ENCODE measurements around the gene ALOXE3.

The ALOXE3 gene

DNA sequence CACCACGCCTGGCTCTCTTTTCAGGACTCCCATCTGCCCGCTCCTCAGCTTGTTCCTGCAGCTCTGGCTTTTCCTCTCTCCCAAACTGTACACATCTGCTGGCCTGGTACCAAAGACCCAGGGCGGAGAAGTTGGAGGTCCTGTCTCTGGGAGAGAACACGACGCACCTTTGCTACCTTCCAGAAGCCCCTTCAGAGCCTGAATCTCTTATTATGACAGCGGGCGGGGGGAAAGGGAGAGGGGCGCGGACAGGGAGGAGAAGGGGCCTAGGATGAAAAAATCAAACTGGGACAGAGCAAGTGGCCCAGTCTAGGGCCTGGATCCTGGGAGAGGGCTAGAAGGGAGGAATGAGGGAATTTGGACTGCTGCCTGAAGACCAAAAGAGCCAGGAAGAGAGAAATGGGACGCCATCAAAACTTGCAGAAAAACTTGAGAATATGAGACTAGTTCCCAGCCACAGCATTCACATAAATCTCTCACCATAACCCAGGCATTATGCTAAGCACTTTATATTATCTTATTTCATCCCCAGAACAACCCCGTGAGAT lies 36.4 kb upstream of the ALOXE3 start:
- in situ Hi-C loops (cut with MboI; ENCODE audit: low sequenced_read_pairs): no loop called here

DNA sequence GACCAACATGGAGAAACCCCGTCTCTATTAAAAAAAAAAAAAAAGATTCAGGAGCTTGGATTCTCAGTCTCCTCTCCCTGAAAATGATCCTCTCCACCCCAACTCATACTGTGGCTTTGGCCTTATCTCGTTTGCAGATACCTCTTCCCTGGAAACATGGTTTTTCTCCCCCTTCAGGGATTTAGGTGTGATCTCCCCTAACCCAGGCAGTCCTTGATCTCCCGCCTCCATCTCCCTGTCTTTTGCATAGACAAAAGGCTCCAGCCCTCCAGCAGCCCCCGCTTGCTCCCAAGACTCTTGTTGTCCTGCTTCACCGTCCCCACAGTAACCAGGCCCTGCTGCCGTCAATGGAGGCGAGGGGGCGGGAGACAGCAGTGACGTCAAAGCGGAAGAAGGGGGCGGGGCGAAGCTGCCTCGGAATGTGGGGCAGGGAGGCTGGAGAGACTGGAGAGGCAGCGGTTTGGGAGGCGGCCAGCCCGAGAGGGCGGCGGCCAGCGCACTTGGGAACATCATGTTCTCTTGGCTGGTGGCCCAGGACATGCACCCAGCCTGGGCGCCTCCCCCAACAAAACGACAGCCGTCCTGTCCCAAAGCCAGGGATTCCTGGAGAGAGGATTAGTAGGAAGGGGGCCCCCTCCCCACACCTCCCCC lies 35.8 kb upstream of the ALOXE3 start:
- in situ Hi-C loops (cut with MboI; ENCODE audit: low sequenced_read_pairs): no loop called here

DNA sequence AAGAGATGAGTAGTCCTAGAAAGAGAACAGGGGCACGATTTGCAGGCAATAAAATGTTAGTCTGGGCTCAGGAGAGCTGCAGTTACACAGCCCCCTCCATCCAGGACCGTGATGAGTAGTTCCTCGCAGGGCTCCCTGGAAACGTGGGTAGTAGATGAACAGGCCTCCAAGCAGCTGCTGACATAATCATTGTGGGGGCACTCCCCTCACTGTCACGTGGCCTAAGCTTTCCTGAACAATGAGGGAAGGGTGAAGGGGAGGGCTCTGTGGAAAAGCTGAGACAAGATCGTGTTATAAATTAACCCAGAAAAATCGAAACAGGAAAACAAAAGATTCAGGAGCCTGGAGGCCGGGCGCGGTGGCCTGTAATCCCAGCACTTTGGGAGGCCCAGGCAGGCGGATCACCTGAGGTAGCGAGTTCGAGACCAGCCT lies 35.2 kb upstream of the ALOXE3 start:
- in situ Hi-C loops (cut with MboI; ENCODE audit: low sequenced_read_pairs): no loop called here

DNA sequence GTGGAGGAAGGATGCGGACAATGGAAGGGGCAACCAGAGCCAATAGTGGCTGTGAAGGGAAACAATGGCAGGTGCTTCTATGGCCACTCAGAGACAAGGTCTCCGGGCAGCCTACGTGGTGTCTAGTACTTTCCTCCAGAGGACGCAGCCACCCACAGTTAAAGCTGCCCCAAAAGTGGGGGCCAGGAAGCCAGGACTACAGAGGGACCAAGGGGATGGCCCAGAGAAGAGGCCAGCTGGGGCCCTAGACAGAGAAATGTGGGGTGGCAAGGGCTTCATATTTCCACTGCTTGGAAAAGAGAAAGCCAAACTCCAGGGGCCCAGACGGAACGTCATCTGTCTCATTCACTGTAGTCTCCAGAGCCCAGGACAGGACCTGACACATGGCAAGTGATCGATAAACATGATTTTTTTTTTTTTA lies 34.7 kb upstream of the ALOXE3 start:
- in situ Hi-C loops (cut with MboI; ENCODE audit: low sequenced_read_pairs): no loop called here

DNA sequence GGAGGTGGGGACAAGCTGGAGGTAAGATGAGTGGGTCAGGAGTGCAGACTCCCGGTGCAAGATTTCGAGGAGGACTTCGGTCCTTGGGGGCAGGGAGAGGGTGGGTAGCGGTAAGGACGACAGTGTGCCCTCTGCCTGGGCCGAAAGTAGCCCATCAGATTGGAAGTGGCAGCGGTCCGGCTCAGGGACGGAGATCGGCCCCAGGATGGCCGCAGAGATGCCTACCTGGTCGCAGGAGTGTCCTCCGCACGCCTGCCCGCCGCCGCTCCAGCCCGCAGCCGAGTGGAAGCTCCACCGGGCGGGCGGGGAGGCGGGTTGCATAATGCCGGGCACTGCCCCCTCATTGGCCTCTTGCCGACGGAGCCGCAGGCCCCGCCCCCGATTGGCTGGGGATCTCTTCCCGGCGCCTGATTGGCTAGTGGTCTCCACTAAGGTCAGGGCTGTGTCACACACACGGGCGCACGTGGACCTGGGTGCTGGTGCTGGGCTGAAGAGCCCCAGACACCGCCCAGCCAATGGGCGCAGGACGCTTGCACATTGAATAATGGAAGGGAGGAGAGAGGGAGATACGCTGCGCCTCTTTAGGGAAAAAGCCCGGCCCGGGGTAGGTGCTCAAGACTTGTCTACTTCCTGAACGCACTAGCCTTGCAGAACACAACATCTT lies 33.9 kb upstream of the ALOXE3 start, which contains the start of gene PER1:
TSS of gene PER1 (minus strand) at position 293 of the 664 bp plus-strand sequence. CDS start 1,698 bp downstream, outside the sequence.
- in situ Hi-C loops (cut with MboI; ENCODE audit: low sequenced_read_pairs): no loop called here

DNA sequence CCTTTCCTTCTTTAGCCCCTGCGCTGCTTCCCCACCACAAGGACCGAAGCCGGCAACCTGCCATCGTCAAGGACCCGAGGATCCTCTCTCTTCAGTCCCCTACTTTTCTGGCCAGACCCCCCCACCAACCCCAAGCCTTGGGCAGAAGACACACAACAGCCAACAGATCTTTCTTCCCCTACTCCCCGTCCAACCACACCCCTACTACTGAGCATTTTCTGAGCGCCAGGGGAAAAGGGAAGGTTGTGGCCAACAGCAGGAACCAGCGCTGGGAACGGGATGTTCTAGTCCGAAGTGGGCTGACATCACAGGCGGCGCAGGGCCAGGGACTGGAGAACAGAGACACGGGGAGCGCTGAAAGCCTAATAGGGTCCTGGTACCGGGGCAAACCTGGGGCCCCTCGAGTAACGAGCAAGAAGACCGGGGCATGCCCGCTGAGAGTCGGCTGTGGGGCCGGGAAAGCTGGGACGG lies 33.4 kb upstream of the ALOXE3 start:
- in situ Hi-C loops (cut with MboI; ENCODE audit: low sequenced_read_pairs): no loop called here

DNA sequence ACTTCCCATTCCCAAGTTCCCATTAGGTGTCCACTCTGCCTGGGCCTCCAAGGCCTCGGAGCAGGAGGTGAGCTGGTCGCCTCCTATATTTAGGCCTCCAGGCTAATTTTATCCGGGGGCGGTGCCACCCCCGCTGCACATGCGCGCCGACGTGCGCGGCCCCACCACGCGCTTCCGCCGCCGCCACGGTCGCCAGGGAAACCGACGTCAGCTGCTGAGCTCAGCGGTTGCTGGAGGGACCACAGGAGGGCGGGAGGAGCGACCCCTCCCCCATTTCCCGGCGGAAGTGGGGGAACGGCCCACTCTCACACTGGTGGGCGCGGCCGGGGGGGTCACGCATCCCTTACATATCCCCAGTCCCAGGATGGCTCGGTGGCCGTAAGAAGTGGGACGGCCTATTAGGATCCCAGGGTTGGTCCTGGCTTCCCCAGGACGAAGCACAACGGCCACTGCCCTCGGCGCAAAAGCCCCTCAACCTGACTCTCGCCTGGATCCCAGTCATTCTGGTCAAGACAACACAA lies 32.9 kb upstream of the ALOXE3 start:
- in situ Hi-C loops (cut with MboI; ENCODE audit: low sequenced_read_pairs): no loop called here

DNA sequence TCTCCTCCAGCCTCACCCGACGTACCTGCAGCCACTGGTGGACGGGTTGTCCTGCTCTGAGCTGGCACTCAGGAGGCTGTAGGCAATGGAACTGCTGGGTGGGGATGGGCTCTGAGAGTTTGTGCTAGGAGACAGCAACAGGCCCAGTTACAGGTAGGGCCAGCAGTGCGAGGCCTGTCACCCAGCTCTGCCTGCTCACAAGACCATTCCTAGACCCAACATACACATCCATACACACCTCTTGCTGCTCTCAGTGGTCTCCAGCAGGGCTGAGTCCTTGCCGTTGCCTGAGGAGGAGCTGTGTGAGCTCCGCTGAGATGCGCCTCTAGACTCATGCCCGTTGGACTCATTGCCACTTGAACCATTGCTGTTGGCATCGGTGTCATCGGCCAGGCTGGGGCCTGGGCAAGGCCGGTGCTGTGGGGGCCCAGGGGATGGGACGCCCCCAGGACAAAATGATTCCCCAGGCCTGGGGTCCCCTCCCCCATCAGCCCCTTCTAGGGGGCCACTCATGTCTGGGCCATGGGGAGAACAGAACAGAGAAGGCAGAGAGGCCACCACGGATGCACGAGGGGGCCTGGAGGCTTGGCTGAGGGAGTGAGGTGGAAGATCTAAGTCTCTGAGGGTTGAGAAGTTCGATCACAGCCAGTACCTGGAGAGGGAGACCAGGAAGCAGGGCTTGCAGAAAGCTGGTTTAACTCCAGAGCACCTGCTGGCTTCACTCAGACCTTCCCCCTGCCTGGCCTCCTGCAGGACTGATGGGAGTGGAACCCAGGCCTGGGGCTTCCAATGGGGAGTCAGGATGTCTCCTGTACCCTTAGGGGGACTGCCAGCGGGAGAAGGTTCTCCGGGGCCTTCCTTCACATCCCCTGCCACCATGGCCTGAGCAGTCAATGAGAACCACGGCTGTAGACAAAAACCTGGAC lies 32.1 kb upstream of the ALOXE3 start:
- in situ Hi-C loops (cut with MboI; ENCODE audit: low sequenced_read_pairs): no loop called here

DNA sequence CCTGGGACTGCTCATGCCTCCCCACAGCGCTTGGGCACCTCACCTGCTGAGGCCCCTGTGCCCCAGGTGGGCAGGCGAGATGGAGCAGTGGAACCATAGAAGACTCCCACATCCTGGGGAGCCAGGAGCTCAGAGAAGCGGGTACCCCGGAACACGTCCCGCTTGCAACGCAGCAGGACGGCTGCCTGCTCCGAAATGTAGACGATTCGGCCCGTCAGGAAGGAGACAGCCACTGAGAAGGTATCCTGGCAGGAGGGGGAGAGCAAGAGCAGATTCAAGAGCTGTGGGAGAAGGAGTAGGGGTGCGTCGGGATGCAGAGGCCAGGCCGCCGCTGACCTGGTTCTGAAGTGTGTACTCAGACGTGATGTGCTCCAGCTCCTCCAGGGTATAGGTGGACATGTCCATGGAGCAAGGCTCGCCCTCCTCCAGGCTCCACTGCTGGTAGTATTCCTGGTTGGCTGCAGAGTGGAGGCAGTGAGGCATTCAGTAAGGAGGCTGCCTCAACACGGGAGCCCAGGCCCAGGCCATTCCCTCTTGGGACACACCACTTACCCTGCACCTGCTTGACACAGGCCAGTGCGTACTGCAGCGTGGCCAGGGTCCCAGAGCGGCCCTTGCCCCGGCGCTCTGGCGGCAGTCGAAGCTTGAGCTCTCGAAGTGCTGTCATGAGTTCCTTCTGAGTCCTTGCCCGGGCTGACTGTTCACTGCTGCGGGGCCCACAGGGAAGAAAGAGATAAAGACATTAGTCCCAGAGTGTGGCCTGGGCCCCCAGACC lies 31.3 kb upstream of the ALOXE3 start:
- in situ Hi-C loops (cut with MboI; ENCODE audit: low sequenced_read_pairs): no loop called here

DNA sequence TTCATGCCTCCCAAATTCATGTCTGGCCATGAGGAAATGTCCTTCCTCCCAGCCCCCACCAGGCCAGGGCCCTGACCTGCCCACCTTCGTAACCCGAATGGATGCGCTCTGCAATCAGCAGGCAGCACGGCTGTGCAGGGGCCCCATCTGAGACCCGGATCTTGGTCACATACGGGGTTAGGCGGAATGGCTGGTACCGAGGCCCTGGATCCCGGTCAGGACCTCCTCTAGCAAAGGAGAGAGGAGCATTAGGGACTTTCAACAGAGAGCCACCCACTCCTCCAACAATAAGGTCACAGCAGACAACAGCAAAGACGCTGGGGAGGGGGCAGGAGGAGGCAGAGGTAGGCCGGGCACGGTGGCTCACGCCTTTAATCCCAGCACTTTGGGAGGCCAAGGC lies 30.2 kb upstream of the ALOXE3 start:
- in situ Hi-C loops (cut with MboI; ENCODE audit: low sequenced_read_pairs): no loop called here

DNA sequence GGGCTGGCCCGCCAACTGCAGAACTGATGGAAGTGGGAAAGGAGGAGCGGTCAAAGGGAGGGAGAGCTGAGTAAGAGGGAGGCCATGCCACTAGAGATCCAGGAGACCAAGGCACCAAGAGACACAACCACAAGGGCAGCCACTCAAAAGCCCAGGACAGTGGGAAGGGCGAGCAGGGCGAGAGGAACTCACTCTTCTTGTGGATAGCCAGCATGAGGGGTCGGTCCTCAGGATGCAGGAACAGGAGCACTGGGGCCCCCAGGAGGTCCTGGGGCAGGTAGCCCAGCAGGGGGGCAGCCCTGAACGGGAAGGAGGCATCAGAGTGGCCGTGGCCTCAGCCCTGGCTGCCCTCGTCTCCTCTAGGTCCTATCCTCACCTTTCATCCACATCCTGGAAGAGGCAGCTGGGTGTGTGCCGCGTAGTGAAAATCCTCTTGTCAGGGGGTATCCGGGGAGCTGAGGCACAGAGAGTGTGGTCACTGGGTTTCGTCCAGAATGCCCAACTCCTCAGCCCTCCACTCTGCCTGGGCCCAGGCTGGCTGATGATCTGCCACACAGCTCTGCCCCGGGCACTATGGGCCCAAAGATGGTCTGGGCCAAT lies 29.6 kb upstream of the ALOXE3 start:
- in situ Hi-C loops (cut with MboI; ENCODE audit: low sequenced_read_pairs): no loop called here

DNA sequence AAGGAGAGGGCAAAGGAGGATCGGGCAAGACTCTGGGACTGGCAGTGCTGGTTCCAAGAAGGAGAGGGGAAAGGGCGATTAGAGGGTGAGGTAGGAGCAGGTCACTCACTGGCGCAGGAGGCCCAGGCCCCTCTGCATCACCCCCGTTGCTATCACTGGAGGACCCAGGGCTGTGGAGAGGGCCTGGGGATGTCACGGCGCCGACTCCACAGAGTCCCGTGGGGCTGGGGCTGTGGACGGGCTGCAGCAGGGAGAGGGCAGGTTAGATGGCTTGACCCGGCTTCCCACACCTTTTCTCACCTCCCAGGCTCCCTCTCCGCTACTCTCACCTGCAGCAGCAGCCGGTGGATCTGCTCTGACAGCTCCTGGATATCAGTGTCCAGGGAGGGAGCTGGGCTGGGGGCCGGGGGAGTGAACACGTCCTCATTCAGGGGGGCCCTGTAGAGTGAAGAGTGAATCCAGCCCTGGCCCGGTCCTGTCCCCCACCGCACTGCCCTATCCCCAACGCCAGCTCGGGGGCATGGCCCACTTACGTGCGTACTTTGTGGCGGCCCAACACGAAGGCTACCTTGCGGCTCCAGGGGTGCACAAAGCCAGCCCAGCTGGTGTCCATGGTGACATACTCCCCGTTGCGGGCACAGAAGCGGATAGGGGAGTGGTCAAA lies 29.0 kb upstream of the ALOXE3 start:
- in situ Hi-C loops (cut with MboI; ENCODE audit: low sequenced_read_pairs): no loop called here

DNA sequence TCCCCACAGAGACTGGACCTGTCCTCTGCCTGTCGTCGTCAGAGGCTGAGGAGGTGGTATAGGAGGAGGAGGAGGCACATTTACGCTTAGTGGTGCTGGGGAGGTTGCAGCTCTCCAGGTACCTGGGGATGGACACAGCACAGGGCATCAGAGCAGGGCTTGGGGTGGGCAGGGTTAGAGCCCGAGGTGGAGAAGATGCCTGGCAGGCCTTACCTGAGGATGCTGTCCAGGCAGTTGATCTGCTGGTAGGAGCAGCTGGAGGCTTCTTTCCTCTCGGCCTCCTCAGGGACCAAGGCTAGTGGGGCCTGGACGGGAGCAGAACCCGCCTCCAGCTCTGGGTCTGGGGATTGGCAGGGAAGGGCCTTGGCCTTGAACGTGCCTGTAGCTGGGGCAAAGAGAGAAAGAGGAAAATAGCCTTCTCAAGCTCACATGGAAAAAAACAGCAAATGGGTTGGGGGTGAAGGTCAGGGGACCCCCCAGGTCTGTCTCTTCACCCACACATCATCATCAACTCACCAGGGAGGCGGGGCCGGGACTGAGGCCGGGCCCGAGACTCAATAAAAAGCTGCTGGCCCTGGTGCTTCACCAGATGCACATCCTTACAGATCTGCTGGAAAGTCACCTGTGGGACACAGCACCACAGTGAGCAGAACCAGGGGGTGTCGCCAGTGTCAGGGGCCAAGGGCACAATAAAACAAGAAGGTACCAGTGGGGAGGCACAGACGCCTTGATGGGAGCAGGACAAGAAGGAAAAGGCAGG lies 28.2 kb upstream of the ALOXE3 start:
- in situ Hi-C loops (cut with MboI; ENCODE audit: low sequenced_read_pairs): no loop called here

DNA sequence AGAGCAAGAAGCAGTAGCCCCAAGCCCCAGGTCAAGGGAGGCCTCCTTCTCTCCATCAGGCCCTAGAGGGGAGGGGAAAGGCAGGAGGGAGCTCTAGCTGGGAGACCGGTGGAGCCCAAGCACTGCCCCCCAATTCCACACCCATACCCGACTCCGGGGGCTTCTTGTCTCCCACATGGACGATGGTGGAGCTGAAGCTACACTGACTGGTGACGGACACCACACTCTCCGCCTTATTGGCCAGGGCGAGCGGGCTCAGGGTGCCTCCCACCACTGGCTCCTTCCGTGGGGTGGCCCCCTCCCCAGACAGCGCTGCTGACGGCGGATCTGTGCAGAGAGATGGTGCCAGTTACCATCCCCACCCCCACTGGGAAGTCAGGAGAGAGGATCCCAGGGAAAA lies 27.5 kb upstream of the ALOXE3 start:
- in situ Hi-C loops (cut with MboI; ENCODE audit: low sequenced_read_pairs): no loop called here

DNA sequence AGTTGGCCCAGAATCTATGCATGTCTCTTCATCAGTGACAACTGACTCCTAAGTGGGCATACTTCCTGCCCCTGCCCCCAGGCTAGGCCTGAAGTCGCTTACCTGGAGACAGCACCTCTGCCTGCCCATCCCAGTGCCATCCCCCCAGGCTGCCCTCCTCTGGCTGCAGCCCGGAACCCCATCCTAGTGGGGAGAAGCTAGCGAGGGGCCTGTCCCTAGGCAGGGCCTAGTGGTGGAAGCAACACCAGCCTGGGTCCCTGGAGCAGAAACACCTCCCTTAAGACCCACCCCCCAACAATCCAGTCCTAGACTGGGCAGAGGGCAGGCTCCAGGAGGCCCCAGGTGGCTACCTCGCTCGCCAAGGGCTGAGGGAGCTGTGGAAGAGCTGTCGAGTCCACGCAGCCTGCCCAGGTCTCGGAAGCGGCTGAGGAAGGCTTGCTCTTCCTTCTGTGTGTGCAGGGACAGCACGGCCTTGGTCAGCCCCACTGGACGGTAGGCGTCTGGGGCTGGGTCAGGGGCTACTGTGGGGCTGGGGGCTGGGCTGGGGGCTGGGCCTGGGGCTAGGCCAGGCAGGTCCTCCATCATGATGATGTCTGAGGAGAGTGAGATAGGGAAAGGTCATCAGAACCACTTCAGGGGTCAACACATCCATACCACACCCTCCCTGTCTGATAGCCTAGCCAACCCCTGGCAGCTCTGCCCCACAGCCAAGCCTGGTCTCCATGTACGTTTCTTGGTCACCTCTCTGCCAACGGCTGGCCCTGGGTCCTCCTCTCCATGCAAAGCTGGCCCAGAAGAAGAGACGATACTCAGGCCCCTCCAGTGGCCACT lies 26.3 kb upstream of the ALOXE3 start:
- in situ Hi-C loops (cut with MboI; ENCODE audit: low sequenced_read_pairs): no loop called here

DNA sequence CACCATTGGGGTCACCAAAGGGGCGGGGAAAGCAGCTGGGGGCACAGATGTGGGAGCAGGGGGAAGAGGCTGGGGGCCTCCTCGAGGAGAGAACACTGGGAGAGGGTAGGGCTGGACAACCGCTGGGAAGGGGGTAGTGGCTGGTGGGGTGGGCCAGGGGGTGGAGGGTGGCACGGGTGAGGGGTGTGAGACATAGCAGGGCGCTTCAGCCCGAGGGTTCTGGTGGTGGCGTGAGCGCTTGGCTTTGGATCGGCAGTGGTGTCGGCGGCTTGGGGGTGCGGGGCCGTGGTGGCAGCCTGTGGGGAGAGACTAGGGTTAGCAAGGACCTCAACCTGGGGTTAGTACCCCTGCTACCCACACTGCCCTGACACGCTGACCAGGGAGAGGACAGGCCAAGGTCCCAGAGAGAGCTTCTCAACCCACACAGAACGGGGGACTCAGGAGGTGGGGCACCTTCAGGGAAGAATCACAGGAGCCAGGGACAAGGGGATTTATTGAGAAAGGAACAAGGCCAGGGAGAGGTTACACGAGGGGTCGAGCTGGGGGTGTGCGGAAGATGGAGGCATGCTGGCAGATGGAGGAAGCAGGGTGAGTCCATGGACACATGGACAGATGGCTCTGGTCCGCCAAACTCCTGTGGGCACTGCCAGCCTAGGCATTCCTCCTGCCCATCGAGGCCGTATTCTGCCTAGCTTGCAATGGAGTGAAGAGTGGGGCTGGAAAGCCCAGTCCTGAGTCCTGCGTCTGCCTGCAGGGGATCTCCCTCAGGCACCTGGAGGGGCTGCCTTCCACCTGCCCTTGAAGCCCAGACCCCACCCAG lies 25.5 kb upstream of the ALOXE3 start:
- in situ Hi-C loops (cut with MboI; ENCODE audit: low sequenced_read_pairs): no loop called here

All from hTERT RPE-1 (cell line).